ENCODE measurements around the gene SCAF4.
"Not testable (repeated sequence)": the region's sequence is repeated elsewhere in the genome, so short reads cannot be mapped to it uniquely, and the experiment has no call there.

The SCAF4 gene

GRCh38 chr21:31731857-31732596 lies at the start of gene SCAF4:
SCAF4 (minus strand) TSS chr21:31732118; CDS start chr21:31731692, 426 bp downstream.
- peak; percentile 85 for DNase-seq

GRCh38 chr21:31780944-31781343 lies 49.0 kb upstream of the SCAF4 start:
- DNase-seq = no peak

DNA sequence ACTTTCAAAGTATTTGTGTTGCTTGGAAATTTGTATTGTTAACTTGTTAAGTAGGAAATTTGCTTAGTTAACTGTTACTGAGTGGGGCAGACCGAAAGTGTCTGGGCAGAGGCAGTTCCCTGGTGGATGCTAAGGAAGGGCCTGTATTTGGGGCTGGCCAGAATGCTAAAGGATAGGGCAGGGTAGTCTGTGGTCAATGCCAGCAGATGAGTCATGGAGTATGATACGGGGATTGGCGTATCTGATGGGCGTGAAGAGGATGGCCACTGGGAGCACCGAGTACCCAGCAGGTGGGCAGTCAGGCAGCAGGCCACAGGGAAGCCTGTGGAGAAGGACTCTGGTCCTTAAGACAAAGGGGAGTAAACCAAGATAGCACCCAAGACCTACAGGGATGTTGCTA lies 46.6 kb upstream of the SCAF4 start:
- DNase-seq = no peak

GRCh38 chr21:31777857-31778256 lies 45.9 kb upstream of the SCAF4 start:
- no peak for DNase-seq

DNA sequence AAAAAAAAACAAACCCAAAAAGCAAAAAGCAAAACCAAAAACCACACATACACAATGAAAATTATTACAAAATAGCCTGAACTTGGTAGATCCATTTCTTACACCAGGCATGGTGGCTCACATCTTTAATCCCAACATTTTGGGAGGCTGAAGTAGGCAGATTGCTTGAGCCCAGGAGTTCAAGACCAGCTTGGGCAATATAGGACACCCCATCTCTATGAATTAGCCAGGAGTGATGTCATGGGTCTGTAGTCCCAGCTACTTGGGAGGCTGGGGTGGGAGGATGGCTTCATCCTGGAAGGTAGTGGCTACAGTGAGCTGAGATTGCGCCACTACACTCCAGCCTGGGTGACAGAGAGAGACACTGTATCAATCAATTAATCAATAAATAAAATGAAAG lies 42.1 kb upstream of the SCAF4 start:
- DNase-seq = no peak

DNA sequence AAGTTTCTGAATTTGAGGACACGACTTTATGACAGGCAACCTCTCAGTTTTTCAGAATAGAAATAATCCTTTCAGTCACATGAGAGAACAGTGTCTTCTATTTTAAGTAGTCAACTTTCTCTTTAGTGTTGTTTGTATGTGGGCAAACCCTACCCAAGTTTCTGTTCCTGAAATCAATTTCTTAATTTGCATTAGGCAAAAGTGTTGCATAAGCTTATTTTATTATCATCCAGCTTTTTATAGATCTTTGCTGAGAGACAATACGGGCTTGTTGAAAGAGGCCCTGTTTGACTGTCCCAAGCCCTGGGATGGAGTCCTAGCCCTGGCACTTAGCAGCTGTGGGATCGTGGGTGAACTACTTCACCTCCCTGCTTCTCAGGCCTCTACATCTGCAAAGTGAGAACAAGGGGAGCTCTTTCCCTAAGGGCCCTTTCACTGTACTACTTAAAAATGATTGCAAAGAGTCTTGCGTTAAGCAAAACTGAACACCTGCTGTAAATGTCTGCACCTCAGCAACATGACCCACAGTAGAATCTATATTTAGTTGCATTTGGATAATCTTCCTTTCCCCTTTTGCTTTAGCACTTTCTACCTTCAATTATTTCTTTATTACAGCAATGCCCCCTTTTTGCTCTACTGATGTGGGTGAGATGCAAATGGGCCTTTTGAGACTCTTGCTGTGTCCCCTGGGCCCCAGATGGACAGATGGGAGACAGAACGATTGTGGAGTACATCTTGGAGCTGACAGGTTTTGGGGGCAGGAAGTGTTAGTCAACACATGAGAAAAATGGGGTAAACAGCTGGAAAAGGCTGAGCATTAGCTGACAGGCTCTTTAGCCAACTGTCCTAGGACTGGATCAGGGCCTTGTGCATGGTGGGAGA lies 41.0 kb upstream of the SCAF4 start:
- DNase-seq = no peak

DNA sequence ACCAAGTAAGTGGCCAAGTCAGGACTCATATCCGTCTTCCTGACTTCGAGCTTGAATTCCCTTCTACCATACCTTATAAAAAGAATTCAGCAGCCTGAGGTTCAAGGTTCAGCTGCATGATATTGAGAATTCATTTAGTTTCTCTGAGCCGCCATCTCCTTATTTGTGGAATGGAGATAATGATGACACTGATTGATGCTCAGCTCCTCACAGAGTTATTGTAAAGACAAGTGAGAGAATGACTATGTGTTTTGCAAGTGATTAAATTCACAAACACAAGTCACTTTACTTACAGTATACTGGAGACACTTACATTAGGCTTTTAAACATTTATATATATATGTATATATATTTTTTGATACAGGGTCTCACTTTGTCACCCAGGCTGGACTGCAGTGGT lies 39.8 kb upstream of the SCAF4 start:
- no peak for DNase-seq

- DNase-seq = no peak
These were observed 36.8 kb upstream of the SCAF4 start for GRCh38 chr21:31768710-31769109.

DNA sequence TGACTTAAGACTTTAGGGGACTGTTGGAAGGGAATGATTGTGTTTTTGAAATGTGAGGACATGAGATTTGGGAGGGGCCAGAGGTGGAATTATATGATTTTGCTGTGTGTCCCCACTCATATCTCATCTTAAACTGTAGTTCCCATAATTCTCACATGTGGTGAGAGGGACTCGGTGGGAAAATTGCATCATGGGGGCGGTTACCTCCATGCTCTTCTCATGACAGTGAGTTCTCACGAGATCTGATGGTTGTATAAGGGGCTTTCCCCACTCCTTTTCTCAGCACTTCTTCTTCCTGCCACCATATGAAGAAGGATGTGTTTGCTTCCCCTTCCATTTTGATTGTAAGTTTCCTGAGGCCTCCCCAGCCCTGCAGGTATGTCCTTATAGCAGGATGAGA lies 35.0 kb upstream of the SCAF4 start:
- DNase-seq = no peak

DNA sequence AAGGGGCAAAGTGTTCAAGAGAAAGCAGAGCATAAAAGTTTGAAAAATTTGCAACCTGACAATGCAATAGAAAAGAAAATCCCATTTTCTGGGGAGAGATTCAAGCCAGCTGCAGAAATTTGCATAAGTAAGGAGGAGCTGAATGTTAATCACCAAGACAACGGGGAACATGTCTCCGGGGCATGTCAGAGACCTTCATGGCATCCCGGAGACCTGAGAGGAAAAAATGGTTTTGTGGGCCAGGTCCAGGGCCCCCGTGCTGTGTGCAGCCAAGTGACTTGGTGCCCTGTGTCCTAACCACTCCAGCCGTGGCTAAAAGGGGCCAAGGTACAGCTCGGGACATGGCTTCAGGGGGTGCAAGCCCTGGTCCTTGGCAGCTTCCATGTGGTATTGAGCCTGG lies 33.9 kb upstream of the SCAF4 start:
- DNase-seq = not testable (repeated sequence)

DNA sequence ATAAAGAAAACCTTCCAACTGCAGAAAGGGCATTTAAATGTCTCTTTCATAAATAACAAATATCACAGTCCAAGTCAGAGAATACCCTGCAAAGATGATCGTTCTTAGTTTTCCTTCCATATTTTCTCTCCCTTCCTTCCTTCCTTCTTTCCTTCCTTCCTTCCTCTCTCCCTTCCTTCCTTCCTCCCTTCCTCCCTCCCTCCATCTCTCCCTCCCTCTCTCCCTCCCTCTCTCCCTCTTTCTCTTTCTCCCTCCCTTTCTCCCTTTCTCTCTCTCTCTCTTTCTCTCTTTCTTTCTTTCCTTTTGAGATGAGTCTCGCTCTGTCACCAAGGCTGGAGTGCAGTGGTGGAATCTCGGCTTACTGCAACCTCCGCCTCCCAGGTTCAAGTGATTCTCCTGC lies 29.0 kb upstream of the SCAF4 start:
- DNase-seq = no peak

DNA sequence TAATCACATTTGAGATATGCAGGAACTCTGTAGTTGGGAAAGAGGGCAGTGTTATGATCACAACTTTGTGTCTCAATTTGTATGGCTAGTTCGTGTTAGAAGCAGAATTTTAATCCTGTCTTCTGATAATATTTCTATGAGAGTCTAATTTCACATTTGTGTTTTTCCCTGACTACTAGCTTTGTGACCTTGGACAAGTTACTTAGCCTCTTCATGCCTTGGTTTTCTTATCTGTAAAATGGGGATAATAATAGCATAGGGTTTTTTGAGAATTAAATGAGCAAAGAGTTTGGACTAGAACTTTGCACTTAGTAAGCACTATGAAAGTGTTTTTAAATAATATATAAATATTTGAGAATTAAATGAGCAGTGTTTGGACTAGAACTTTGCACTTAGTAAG lies 24.9 kb upstream of the SCAF4 start:
- DNase-seq = no peak

DNA sequence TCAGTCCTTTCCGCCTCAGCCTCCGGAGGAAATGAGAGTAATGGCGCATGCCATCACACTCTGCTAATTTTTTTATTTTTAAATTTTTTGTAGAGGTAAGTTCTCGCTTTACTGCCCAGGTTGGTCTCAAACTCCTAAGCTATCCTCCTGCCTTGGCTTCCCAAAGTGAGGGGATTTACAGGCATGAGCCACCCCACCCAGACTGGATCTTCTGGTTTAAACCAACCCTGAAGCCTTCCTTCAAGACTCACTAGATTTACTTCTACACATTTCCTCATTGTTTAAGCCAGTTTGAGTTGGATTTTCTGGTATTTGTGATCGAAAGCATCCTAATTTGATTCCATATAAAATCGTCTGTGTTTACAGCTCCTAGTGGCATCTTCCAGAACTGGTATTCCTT lies 23.1 kb upstream of the SCAF4 start:
- no peak for DNase-seq

GRCh38 chr21:31754708-31754960 lies 22.7 kb upstream of the SCAF4 start:
- no peak for DNase-seq

- no peak for DNase-seq
These were observed 22.2 kb upstream of the SCAF4 start for GRCh38 chr21:31753949-31754707.

DNA sequence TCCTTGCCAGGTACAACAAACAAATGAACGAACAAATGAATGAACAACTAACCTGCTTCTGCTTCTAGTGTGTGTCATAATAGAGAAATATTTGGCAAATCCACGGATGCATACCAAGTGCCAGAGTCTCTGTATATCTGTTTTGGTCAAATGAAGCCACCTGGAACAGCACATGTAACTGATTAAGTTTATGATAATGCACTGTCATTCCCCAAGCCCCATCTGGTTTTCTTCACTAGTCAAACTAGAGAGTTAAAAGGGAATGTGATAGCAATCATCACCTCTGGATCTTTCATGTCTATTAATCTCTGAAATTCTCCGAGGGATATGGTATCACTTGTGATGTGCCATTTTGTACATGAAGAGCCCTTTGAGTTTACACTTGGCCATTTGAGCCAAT lies 21.0 kb upstream of the SCAF4 start:
- no peak for DNase-seq

DNA sequence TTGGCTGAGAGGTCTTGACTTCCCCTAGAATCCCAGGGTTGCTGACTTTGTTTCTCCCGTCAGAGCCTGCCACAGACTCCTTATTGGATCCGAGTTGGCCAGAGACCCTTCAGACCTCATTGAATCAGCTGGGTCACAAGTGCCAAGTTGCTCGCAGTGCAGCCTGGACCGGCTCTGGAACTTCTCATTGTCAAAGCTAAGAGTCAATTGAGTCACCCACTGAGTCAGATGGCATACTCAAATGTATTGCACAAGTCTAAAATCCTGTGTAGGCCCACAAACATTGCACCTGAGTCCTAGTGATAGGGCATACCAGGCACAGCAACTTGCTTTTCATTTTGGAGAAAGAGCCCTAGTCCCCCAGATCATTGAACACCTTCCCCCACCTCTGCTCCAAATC lies 20.4 kb upstream of the SCAF4 start:
- no peak for DNase-seq

- DNase-seq = no peak
These were observed 18.9 kb upstream of the SCAF4 start for GRCh38 chr21:31750843-31751242.

DNA sequence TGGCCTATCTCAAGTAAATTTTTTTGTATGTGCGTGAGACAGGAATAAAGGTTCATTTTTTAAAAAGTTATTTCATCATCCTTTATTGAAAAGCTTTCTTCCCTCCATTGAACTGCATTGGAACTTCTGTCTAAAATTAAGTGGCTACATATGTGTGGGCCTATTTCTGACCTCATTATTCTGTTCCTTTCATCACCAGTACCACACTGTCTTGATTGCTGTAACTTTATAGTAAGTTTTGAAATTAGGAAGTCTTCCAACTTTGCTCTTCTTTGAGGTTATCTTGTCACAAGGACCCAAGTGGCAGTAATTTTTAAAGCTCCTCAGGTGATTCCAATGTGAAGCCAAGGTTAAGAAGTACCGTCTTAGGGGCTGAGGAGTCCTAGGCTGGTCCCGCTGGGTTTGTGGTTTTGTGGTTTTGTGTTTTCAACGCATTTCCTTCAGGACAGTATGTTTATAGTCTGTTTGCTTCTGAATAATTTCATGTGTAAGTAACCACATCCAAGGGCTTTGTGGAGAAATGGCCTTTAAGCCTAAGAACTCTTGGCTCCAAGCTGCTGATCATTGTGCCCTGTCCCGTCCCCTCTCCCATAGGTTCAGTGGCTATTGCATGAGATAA lies 12.4 kb upstream of the SCAF4 start:
- no peak for DNase-seq

GRCh38 chr21:31743712-31744111 lies 11.8 kb upstream of the SCAF4 start:
- DNase-seq = no peak

DNA sequence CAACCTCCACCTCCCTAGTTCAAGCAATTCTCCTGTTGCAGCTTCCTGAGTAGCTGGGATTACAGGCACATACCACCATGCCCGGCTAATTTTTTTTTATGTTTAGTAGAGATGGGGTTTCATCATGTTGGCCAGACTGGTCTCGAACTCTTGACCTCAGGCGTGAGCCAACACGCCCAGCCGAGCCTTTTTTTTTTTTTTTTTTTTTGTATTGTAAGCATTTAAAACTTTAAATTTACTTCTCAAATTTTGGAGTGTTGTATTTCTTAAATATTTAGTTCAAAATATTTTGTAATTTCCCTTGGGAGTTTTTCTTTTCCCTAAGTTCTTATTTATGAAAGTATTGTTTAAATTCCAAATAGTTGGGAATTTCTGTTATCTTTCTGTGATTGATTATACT lies 9.2 kb upstream of the SCAF4 start:
- DNase-seq = no peak

- DNase-seq = not testable (repeated sequence)
These were observed 5.9 kb upstream of the SCAF4 start for GRCh38 chr21:31737586-31738397.

All from CD4-positive, alpha-beta T cell treated with Interleukin-12 subunit alpha and Interleukin-12 subunit beta, for 1 hour (primary cell).